GM12872 (cell line): ENCODE data around the gene PCBP1.

Experiments used
- TF ChIP-seq, protein P1 (sequence below): IDR thresholded peaks from 3 replicates; pipeline ENCODE4 v1.5.1; 2011; ENCODE audit warnings: low read depth, mild to moderate bottlenecking, low read length, moderate library complexity; ENCODE audit not compliant: insufficient read depth

Gene PCBP1

DNA sequence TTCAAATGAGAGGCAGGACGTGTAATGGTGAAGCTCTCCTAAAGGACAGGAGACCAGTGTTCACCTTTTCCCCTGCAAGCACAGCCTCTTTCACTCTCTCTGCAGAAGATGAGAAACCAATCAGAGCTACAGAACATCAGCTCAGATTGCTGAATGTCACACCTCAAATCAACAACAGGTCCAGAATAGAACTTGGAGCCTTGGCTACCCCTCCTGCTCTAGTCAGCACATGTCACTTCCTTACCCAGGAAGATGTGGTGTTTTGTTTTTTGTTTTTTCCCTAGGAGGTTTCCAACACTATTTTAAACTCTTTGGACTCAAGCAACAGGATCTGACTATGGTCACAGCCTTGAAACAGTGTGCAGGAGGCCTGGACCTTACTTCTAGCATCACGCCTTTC is 41.3 kb upstream of the PCBP1 start:
- TF ChIP-seq, protein P1, sequence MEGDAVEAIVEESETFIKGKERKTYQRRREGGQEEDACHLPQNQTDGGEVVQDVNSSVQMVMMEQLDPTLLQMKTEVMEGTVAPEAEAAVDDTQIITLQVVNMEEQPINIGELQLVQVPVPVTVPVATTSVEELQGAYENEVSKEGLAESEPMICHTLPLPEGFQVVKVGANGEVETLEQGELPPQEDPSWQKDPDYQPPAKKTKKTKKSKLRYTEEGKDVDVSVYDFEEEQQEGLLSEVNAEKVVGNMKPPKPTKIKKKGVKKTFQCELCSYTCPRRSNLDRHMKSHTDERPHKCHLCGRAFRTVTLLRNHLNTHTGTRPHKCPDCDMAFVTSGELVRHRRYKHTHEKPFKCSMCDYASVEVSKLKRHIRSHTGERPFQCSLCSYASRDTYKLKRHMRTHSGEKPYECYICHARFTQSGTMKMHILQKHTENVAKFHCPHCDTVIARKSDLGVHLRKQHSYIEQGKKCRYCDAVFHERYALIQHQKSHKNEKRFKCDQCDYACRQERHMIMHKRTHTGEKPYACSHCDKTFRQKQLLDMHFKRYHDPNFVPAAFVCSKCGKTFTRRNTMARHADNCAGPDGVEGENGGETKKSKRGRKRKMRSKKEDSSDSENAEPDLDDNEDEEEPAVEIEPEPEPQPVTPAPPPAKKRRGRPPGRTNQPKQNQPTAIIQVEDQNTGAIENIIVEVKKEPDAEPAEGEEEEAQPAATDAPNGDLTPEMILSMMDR, result no peak

DNA sequence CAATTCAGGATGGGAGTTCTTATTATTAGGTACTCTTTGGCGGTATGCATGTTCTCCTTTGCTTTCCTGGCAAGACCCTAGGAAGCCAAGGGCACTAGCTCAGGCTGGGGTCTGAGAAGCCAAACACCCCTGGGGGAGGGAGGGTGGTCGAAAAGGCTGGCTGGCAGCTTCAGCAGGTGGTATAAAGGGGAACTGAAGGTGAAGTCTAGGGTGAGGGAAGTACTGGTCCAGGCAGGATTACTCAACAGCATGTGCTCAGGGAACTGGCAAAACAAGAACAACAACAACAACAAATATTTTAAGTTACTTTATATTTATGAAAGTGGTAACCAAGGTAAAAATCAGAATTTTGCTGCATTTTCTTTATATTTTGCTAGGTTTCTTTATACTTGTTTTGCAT is 40.7 kb upstream of the PCBP1 start:
- TF ChIP-seq, protein P1, result no peak

DNA sequence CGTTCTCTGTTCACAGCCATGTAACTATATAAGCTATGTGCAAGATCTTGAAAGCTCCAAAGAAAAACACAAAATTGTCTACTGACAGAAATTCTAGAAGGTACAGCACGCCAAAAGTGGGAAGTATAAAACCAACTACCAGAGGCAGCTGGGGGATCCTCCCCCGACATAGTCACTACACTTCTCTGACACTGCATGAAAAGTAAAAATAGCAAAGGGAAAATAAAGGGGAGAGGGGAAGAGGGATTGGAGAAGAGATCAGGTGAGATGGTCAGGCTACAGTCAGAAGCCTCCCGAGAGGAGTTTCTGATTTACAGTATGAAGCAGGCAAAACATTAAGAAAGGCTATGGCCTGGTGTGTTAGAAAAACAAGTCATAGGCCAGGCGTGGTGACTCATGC is 39.8 kb upstream of the PCBP1 start:
- TF ChIP-seq, protein P1, result no peak

DNA sequence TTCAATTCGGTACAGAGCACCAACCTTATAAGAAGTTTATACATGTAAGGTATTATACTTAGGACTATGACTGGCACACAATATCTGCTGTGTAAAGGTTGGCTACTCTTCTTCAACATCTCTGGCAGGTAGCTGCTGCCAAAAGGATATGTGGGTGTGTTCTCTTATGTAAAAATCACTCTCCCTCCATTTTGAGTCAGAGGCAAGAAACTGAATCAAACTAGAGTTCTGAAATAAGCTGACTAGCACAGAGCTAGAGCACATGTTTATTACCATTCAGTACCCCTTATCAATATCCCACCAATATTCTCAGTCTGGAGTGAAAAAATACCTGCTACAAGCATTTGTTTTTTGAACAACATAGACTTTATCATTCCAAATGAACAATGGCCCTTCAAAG is 38.0 kb upstream of the PCBP1 start:
- TF ChIP-seq, protein P1, result no peak

DNA sequence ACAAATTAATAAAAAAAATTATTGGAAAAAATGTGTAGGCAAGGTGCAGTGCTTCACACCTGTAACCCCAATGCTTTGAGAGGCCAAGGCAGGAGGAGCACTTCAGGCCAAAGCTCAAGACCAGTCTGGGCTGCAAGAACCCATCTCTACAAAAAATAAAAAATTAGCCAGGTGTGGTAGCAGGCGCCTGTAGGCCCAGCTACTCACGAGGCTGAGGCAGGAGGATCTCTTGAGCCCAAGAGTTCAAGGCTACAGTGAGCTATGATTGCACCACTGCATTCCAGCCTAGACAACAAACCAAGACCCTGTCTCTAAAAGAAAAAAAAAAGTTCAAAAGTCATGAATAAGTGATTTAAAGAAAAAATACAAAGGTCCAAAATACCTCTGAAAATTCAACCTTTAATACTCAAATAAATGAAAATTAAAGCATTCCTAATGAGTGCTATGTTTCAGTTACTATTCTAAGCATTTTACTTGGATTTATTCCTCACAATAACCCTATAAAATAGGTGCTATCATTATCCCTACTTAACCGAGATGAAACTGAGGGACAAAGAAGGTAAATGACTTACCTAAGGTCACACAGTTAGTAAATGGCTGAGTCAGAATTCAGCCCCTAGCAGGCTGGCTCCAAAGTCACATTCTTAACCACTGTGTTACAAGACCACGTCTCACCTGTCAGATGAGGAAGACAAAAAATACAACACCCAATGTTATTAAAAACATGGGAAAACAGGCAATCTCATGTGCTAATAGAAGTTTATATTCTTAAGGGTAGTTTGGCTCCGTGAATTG is 36.4 kb upstream of the PCBP1 start:
- TF ChIP-seq, protein P1, result no peak

DNA sequence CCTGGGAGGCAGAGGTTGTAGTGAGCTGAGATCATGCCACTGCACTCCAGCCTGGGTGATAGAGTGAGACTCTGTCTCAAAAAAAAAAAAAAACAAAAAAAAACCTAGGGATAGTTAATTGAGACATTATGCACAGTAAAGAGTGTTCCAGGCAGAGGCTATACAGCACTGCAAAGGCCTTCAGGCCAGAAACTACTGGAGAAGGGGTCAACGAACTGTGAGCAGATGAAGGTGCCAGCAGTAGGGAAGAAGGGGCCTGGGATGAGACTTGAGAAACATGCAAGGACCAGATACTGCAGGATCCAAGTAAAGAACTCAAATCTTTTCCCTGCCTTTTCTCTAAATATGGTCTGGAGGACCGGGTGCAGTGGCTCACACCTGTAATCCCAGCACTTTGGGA is 26.0 kb upstream of the PCBP1 start:
- TF ChIP-seq, protein P1, result no peak

DNA sequence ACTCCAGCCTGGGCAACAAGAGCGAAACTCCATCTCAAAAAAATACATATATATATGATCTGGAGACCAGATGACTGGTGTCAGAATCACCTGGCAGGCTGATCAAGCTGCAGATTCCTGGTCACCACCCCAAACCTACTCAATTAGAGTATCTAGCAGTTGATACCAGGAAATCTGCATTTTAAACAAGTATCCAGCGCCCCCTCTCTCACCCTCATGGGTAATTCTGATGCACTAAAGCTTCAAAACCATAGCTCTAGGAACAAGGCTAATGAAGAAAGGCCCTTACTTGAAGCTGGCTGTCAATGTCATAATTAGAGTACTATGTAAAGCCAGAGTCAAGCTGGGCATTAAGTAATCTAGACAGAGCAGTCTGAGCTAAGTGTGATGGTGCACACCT is 25.0 kb upstream of the PCBP1 start:
- TF ChIP-seq, protein P1, result no peak
